LNCaP clone FGC (cell line): Measurements from ENCODE around the gene LFNG.

Experiments used
- DNase-seq: peaks from one replicate; pipeline ENCODE4 v3.0.0-alpha.2; 2011; ENCODE audit warnings: low read depth
- H3K4me3 ChIP-seq: 2 replicates; pipeline ENCODE4 v1.5.1; 2011; ENCODE audit warnings: mild to moderate bottlenecking, low read depth, low read length, control low read depth
- CTCF ChIP-seq: IDR thresholded peaks from 2 replicates; pipeline ENCODE4 v1.5.1; 2012; ENCODE audit warnings: mild to moderate bottlenecking; ENCODE audit not compliant: control insufficient read depth, insufficient read depth; ENCODE audit errors: extremely low read depth

Gene LFNG

GRCh38 chr7:2507917-2508306 is 11.7 kb upstream of the LFNG start:
- no peak for DNase-seq
- no peak overlapping the region for H3K4me3 ChIP-seq
- no peak for TF ChIP-seq CTCF

GRCh38 chr7:2508327-2509215 is 11.0 kb upstream of the LFNG start:
- no peak for TF ChIP-seq CTCF
- DNase-seq: no peak
- H3K4me3 ChIP-seq: no peak overlapping the region

GRCh38 chr7:2509298-2509906 is 10.2 kb upstream of the LFNG start:
- no peak for TF ChIP-seq CTCF
- no peak overlapping the region for H3K4me3 ChIP-seq
- no peak for DNase-seq

- no peak overlapping the region for H3K4me3 ChIP-seq
- TF ChIP-seq CTCF: no peak
- no peak for DNase-seq
Measured at GRCh38 chr7:2510130-2510776, 9.3 kb upstream of the LFNG start.

- TF ChIP-seq CTCF: no peak
- DNase-seq: no peak
- no peak overlapping the region for H3K4me3 ChIP-seq
Measured at GRCh38 chr7:2510909-2511768, 8.4 kb upstream of the LFNG start.

- no peak for TF ChIP-seq CTCF
- H3K4me3 ChIP-seq: no peak overlapping the region
- DNase-seq: no peak
Measured at GRCh38 chr7:2511769-2512168, 7.8 kb upstream of the LFNG start.
